ENCODE data around the gene BBOF1.

DNA sequence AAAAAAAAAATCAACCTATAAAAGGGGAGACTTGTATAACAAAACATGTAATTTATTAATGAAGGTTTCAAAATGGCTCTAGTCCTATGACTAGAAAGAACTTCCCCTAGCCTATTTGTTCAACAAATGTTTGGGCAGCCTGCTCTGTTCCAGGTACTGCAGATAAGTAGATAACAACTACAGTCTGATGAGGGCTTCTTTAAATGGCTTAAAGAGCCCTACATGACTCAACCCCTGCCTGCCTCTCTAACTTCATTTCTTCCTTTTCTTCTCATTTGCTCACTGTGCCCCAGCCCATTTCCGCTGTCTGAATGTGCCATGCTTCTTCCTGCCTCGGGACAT, 43.6 kb downstream of the BBOF1 start:
- TF ChIP-seq, protein P1, sequence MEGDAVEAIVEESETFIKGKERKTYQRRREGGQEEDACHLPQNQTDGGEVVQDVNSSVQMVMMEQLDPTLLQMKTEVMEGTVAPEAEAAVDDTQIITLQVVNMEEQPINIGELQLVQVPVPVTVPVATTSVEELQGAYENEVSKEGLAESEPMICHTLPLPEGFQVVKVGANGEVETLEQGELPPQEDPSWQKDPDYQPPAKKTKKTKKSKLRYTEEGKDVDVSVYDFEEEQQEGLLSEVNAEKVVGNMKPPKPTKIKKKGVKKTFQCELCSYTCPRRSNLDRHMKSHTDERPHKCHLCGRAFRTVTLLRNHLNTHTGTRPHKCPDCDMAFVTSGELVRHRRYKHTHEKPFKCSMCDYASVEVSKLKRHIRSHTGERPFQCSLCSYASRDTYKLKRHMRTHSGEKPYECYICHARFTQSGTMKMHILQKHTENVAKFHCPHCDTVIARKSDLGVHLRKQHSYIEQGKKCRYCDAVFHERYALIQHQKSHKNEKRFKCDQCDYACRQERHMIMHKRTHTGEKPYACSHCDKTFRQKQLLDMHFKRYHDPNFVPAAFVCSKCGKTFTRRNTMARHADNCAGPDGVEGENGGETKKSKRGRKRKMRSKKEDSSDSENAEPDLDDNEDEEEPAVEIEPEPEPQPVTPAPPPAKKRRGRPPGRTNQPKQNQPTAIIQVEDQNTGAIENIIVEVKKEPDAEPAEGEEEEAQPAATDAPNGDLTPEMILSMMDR (conservative IDR thresholded peaks at IDR 0.05), result no peak
- no peak for TF ChIP-seq EZH2 (IDR thresholded peaks at IDR 0.05; ENCODE audit: low read depth)

Data from PC-9 (cell line).